CD4-positive, CD25-positive, alpha-beta regulatory T cell (primary cell): Measurements from ENCODE around the gene COL4A5. TPM values are rescaled to one million over a fixed set of nuclear protein-coding genes. Genes with fewer than 3 reads are reported as not detected.

ENCODE experiments used
- ATAC-seq, 2 donors: fragments of 150-1000 bp; cut with Tn5 transposase; one replicate each; pipeline ENCODE4 v1.10.0; 2021; ENCODE audit warnings: low read depth in 2 of 2, moderate number of reproducible peaks in 2 of 2, moderate library complexity in 1 of 2
- DNase-seq, 3 donors: peaks; one replicate each; pipeline versions ENCODE4 v3.0.0 to v3.0.0-alpha.2; 2012 to 2022; ENCODE audit warnings: mixed read lengths in 1 of 3
- H3K27ac ChIP-seq: one replicate; pipeline ENCODE4 v1.7.0; 2013; ENCODE audit warnings: mild to moderate bottlenecking, low read length; ENCODE audit not compliant: insufficient read depth, poor library complexity, severe bottlenecking
- H3K27me3 ChIP-seq: one replicate; pipeline ENCODE4 v1.7.0; 2013; ENCODE audit warnings: low read length; ENCODE audit not compliant: control insufficient read depth, insufficient read depth
- H3K36me3 ChIP-seq: one replicate; pipeline ENCODE4 v1.7.0; 2013; ENCODE audit warnings: mild to moderate bottlenecking, low read length, moderate library complexity; ENCODE audit not compliant: control insufficient read depth, insufficient read depth
- H3K4me1 ChIP-seq: 2 replicates; pipeline ENCODE4 v1.7.0; 2013; ENCODE audit warnings: mild to moderate bottlenecking, low read length; ENCODE audit not compliant: insufficient read depth, control insufficient read depth, poor library complexity, severe bottlenecking
- H3K4me3 ChIP-seq: one replicate; pipeline ENCODE4 v1.7.0; 2013; ENCODE audit warnings: low read depth, mild to moderate bottlenecking, low read length, moderate library complexity
- H3K9me3 ChIP-seq, 2 experiments: 1 replicate in 1 of 2; 2 replicates in 1 of 2; pipeline ENCODE4 v1.7.0; 2013; ENCODE audit warnings: low read length in 2 of 2, mild to moderate bottlenecking in 1 of 2, moderate library complexity in 1 of 2; ENCODE audit not compliant: control insufficient read depth in 2 of 2
- H3K27ac Mint-ChIP-seq, 3 donors: one replicate each; pipeline ENCODE4 v1.8.0; 2020 to 2022; ENCODE audit warnings: mild to moderate bottlenecking in 3 of 3, mixed read lengths in 3 of 3, moderate library complexity in 2 of 3
- H3K27me3 Mint-ChIP-seq: one replicate; pipeline ENCODE4 v1.8.0; 2022; ENCODE audit warnings: mild to moderate bottlenecking, mixed read lengths
- H3K36me3 Mint-ChIP-seq: one replicate; pipeline ENCODE4 v1.8.0; 2020; ENCODE audit warnings: mixed read lengths
- H3K4me1 Mint-ChIP-seq, 4 donors: one replicate each; pipeline ENCODE4 v1.8.0; 2020 to 2022; ENCODE audit warnings: mixed read lengths in 4 of 4, mild to moderate bottlenecking in 1 of 4
- H3K4me3 Mint-ChIP-seq, 4 donors: one replicate each; pipeline ENCODE4 v1.8.0; 2020 to 2022; ENCODE audit warnings: mild to moderate bottlenecking in 4 of 4, mixed read lengths in 4 of 4, moderate library complexity in 3 of 4
- H3K9me3 Mint-ChIP-seq, 7 donors: one replicate each; pipeline ENCODE4 v1.8.0; 2020 to 2022; ENCODE audit warnings: mixed read lengths in 7 of 7, mild to moderate bottlenecking in 3 of 7, moderate library complexity in 2 of 7
- polyA plus RNA-seq, 4 donors: library from polyadenylated mRNA; unstranded; fragments of 300-500 nt; fragmentation: Illumina TruSeq; gene quantifications; one replicate each; pipeline ENCODE4 v1.2.3, GENCODE V29; 2021
- total RNA-seq: library from RNA; stranded (reverse); gene quantifications from one replicate; pipeline ENCODE4 v1.2.3, GENCODE V29; 2022

Gene COL4A5
- total and polyA plus RNA-seq, 5 donors from 2014 or later: 0.02 TPM; not detected in 4

DNA sequence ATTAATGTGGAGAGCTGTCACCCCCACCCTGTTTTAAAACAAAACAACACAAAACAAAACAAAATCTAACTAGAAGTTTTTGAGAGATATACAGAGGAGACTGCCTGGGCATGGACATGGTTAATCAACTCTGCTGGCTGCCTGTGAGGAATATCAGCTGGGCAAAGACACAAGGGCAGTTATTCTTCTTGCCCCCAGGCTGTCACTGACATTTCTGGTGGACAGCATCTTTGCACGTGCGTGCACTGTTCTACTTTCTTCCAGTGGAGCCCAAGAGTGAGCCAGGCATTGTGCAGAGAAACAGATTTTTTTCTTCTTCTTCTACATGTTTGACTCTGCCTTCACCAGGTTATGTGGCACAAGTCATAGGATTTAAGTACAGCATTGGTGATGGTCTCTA, 282.9 kb downstream of the COL4A5 start:
- Mint-ChIP-seq H3K27ac (no peak overlapping the region), H3K27me3 (peaks cover 5% of the 10 kb centered on the region), H3K4me1 (no peaks in the 10 kb centered on the region), H3K36me3 (no peaks in the 10 kb centered on the region), H3K9me3 (no peaks in the 10 kb centered on the region), H3K4me3 (no peak overlapping the region)
- H3K27me3 ChIP-seq: no peaks in the 10 kb centered on the region
- H3K4me1 ChIP-seq: no peaks in the 10 kb centered on the region
- ATAC-seq (no peak), DNase-seq (no peak)
- H3K4me3 ChIP-seq: no peak overlapping the region
- H3K9me3 ChIP-seq: no peaks in the 10 kb centered on the region
- H3K36me3 ChIP-seq: no peaks in the 10 kb centered on the region
- no peak overlapping the region for H3K27ac ChIP-seq

DNA sequence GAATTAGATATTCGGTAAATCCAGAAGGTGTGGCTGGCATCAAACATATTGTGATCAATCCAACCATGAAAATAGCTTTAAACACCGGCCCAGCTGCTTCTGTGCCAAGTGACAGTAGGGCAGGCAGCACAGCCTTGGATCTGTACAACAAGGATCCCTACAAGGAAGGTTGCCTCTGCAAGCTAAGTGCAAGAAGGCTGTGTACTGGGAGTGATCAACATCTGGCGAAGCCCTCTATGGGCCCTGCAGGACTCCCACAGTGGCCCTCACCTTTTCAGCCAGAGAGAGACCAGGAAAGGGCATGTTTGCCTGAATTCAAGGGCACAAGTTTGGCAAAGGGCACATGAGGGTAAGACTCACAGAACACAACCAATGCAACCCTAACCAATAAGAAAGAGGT, 287.1 kb downstream of the COL4A5 start:
- Mint-ChIP-seq H3K4me3 (no peak overlapping the region), H3K36me3 (no peaks in the 10 kb centered on the region), H3K27ac (no peak overlapping the region), H3K4me1 (no peaks in the 10 kb centered on the region), H3K27me3 (peaks cover 5% of the 10 kb centered on the region), H3K9me3 (no peaks in the 10 kb centered on the region)
- H3K27me3 ChIP-seq: no peaks in the 10 kb centered on the region
- H3K9me3 ChIP-seq: no peaks in the 10 kb centered on the region
- no peak for DNase-seq
- no peak for ATAC-seq
- H3K4me1 ChIP-seq: no peaks in the 10 kb centered on the region
- no peak overlapping the region for H3K4me3 ChIP-seq
- no peak overlapping the region for H3K27ac ChIP-seq
- no peaks in the 10 kb centered on the region for H3K36me3 ChIP-seq

DNA sequence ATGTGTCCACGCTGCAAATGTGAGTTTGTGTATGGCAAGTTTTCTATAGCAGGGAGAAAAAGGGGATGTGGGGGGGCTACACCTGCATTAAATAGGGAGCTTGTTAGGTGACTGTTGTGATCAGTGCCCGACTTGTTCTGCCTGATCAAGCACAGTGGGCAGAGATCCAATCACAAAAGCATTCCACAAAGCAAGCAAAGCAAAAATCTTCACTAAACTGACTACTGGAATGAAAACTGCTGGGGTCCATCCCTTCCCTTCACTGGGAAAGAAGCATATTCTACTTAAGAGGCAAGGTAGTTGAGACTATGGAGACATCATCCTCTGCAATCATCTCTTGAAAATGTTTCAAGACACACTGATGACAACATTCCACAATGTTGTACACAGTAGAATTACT, 291.5 kb downstream of the COL4A5 start:
- Histone ChIP-seq H3K27me3 (no peaks in the 10 kb centered on the region), H3K4me3 (no peak overlapping the region), H3K36me3 (no peaks in the 10 kb centered on the region), H3K27ac (no peak overlapping the region), H3K9me3 (no peaks in the 10 kb centered on the region), H3K4me1 (no peaks in the 10 kb centered on the region)
- DNase-seq (no peak), ATAC-seq (no peak)
- Mint-ChIP-seq H3K27ac (no peak overlapping the region), H3K27me3 (peaks cover 13% of the 10 kb centered on the region), H3K4me3 (no peak overlapping the region), H3K9me3 (peaks cover 0 to 1% (median 0%) of the 10 kb centered on the region in 7 donors), H3K36me3 (no peaks in the 10 kb centered on the region), H3K4me1 (no peaks in the 10 kb centered on the region)

- peaks cover 0 to 2% (median 0%) of the 10 kb centered on the region in 7 donors for H3K9me3 Mint-ChIP-seq
- H3K27me3 Mint-ChIP-seq: peaks cover 15% of the 10 kb centered on the region
- no peaks in the 10 kb centered on the region for H3K36me3 Mint-ChIP-seq
- H3K4me1 ChIP-seq: no peaks in the 10 kb centered on the region
- H3K9me3 ChIP-seq: no peaks in the 10 kb centered on the region
- no peak overlapping the region for H3K4me3 Mint-ChIP-seq
- no peak for DNase-seq
- no peaks in the 10 kb centered on the region for H3K36me3 ChIP-seq
- H3K4me1 Mint-ChIP-seq: peaks cover 0 to 3% (median 0%) of the 10 kb centered on the region in 4 donors
- no peaks in the 10 kb centered on the region for H3K27me3 ChIP-seq
- no peak for ATAC-seq
- H3K4me3 ChIP-seq: no peak overlapping the region
- H3K27ac ChIP-seq: no peak overlapping the region
- no peak overlapping the region for H3K27ac Mint-ChIP-seq
Observed at GRCh38 chrX:108732630-108733321, 293.1 kb downstream of the COL4A5 start.

DNA sequence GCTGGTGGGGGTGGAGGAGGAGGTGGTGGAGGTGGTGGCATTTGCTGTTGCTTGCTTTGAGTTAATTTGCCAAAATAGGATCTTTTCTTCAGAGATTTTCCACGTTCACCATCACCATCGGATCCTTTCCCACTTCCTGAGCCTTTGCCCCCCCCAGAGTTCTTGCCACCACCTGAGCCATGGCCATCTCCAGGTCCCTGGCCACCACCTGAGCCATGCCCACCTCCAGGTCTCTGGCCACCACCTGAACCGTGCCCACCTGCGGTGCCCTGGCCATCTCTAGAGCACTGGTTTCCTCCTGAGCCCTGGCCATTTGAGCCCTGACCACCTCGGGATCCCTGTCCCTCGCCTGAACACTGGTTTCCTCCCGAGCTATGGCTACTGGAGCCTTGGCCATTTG, 294.8 kb downstream of the COL4A5 start:
- peaks cover 21% of the 10 kb centered on the region for H3K27me3 Mint-ChIP-seq
- Histone ChIP-seq H3K27me3 (no peaks in the 10 kb centered on the region), H3K4me1 (no peaks in the 10 kb centered on the region), H3K4me3 (no peak overlapping the region), H3K36me3 (no peaks in the 10 kb centered on the region), H3K9me3 (no peaks in the 10 kb centered on the region), H3K27ac (no peak overlapping the region)
- DNase-seq: no peak
- no peak overlapping the region for H3K27ac Mint-ChIP-seq
- H3K4me1 Mint-ChIP-seq: peaks cover 0 to 3% (median 0%) of the 10 kb centered on the region in 4 donors
- ATAC-seq: no peak
- H3K4me3 Mint-ChIP-seq: peak overlapping the region in 1 of 4 donors; percentile 41
- no peaks in the 10 kb centered on the region for H3K36me3 Mint-ChIP-seq
- peaks cover 0 to 4% (median 0%) of the 10 kb centered on the region in 7 donors for H3K9me3 Mint-ChIP-seq

GRCh38 chrX:108735091-108735678, 295.5 kb downstream of the COL4A5 start:
- peaks cover 0 to 4% (median 0%) of the 10 kb centered on the region in 7 donors for H3K9me3 Mint-ChIP-seq
- no peak overlapping the region for H3K4me3 ChIP-seq
- no peaks in the 10 kb centered on the region for H3K36me3 ChIP-seq
- peaks cover 21% of the 10 kb centered on the region for H3K27me3 Mint-ChIP-seq
- no peaks in the 10 kb centered on the region for H3K4me1 ChIP-seq
- no peak overlapping the region for H3K4me3 Mint-ChIP-seq
- no peaks in the 10 kb centered on the region for H3K27me3 ChIP-seq
- peaks cover 0 to 3% (median 0%) of the 10 kb centered on the region in 4 donors for H3K4me1 Mint-ChIP-seq
- no peak for ATAC-seq
- no peak overlapping the region for H3K27ac Mint-ChIP-seq
- no peak for DNase-seq
- H3K36me3 Mint-ChIP-seq: no peaks in the 10 kb centered on the region
- H3K9me3 ChIP-seq: no peaks in the 10 kb centered on the region
- H3K27ac ChIP-seq: no peak overlapping the region

DNA sequence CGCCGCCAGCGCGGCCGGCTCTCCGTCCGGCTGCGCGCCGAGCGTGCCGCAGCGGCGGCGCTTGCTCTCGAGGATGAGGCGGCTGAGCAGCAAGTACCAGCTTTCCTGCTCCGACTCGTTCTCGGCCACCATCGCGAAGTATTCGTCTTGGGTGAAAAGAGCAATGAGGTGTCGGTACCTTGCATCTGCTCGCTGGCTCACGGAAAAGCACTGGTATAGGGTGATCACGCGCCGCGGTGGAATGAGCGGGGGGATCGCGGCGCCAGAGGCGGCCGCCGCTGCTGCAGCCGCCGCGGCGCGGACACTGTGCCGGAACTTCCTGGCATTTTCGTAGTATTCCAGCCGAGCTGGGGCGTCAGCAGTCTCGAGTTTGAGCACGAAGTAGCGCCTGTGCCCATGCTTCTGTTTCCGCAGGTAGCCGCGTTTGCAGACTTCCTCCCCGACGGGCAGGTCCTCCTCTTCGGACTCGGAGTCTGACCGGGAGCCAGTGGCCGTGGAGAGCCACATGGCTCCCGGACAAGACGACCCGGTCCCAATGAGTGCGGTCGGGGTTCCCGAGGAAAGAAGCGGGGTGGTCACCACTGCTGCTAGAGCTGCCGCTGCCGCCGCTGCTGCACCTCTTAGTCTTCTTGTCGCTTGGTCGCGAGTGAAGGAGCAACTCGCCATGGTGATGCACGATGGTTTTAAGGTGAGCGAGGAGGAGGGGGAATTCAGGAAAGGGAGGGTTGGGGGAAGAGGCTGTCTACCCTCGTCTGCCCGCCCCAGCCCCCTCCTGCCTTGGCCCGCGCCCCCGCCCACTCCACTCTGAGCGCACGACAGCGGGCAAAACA, 296.3 kb downstream of the COL4A5 start:
- H3K27me3 ChIP-seq: no peaks in the 10 kb centered on the region
- H3K4me1 Mint-ChIP-seq: peaks cover 0 to 3% (median 0%) of the 10 kb centered on the region in 4 donors
- H3K27ac Mint-ChIP-seq: no peak overlapping the region
- H3K4me3 ChIP-seq: no peak overlapping the region
- H3K9me3 ChIP-seq: no peaks in the 10 kb centered on the region
- no peak overlapping the region for H3K27ac ChIP-seq
- ATAC-seq (no peak), DNase-seq (no peak)
- peaks cover 0 to 4% (median 0%) of the 10 kb centered on the region in 7 donors for H3K9me3 Mint-ChIP-seq
- H3K27me3 Mint-ChIP-seq: peaks cover 21% of the 10 kb centered on the region
- H3K36me3 Mint-ChIP-seq: no peaks in the 10 kb centered on the region
- no peaks in the 10 kb centered on the region for H3K36me3 ChIP-seq
- H3K4me3 Mint-ChIP-seq: no peak overlapping the region
- H3K4me1 ChIP-seq: no peaks in the 10 kb centered on the region
